ENCODE measurements around the gene HPS5.

HPS5 gene

DNA sequence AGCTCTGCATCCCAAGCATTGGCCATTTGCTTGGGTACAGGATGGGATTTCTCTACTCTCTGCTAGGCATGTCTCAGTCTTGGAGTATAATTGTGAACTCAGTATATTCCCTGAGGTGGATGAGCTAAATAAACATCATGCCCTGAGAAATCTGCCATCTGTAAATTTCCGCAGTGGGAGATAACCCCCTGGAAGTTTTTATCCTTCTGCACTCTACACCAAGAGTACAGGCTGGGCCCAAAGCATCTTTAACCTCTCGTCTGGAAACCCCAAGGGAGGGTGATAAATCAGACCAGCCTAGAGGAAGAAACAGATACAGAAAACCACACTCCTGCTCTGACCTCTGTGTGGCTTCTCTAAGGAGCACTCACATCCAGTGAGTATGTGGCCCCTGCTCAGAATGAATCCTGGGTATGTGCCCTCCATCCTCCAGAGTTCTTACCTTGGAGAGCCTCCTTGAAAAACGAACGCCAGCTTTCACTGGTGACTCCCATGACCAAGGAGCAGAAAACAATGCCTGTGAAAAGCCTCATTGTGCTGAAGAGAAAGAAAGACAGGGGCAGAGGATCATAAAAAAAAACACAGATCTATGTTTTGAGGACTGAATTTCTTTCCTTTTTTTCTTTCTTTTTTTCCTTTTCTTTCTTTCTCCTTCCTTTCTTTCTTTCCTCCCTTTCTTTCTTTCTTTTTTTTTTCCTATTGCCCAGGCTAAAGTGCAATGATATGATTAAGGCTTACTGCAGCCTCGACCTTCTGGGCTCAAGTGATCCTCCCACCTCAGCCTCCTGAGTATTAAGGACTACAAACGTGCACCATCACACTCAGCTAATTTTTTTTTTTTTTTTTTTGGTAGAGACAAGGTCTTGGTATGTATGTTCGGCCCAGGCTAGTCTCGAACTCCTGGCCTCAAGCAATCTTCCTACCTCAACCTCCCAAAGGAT, 86.3 kb downstream of the HPS5 start:
- DNase-seq (ENCODE audit: low read depth in 2 of 2), result no peak

- no peak for DNase-seq (ENCODE audit: low read depth in 2 of 2)
Observed at GRCh38 chr11:18233912-18234311, 88.0 kb downstream of the HPS5 start.

DNA sequence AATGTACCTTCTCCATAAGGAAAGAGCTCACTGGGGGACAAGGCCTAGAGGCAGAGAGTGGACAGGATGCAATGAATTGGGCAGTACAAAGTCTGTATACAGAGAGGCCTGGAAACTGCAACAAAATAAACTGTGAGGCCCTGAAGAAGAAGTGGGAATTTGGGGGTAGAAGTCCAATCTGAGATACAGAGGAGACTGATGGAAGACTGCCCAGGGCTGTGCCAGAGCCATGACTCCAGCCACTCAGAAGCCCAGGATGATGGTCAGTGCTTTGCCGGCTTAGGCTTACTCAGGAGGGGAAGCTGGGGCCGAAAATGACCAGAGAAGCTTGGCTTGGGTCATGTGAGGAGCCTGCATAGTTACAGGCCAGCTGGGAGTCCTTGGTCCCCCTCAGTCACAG, 91.1 kb downstream of the HPS5 start:
- DNase-seq (ENCODE audit: low read depth in 2 of 2), result no peak

DNA sequence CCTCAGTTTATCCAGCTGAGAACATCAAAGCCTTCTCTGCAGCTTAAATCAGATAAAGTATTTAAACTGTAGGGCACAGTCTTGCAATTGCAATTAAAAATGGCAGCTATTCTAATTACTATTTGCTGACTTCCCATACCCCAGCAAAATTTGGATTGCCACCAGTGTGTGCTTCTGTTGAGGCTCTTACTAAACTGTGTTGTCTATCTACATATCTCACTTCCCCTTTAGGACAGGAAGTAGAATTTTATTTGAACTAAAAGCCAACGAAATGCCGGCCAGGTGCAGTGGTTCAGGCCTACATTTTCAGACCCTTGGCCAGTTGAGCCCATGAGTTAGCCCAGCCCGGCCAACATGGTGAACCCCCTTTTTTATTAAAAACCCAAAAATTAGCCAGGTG, 92.4 kb downstream of the HPS5 start:
- DNase-seq (ENCODE audit: low read depth in 2 of 2), result no peak
